GM12872 (cell line): ENCODE results near the gene RALY.

Experiments
- CTCF ChIP-seq: IDR thresholded peaks from 3 replicates; pipeline ENCODE4 v1.5.1; 2011; ENCODE audit warnings: low read depth, mild to moderate bottlenecking, low read length, moderate library complexity; ENCODE audit not compliant: insufficient read depth

Gene RALY

GRCh38 chr20:33963751-33964150 lies 30.0 kb upstream of the RALY start:
- TF ChIP-seq CTCF: no peak

- TF ChIP-seq CTCF: no peak
These were observed 29.3 kb upstream of the RALY start for GRCh38 chr20:33964441-33964840.

GRCh38 chr20:33967126-33967525 lies 26.6 kb upstream of the RALY start:
- TF ChIP-seq CTCF: no peak

GRCh38 chr20:33969563-33969962 lies 24.1 kb upstream of the RALY start:
- TF ChIP-seq CTCF: no peak

- no peak for TF ChIP-seq CTCF
These were observed 23.5 kb upstream of the RALY start for GRCh38 chr20:33970229-33970628.

- no peak for TF ChIP-seq CTCF
These were observed 22.4 kb upstream of the RALY start for GRCh38 chr20:33971147-33971975.

- no peak for TF ChIP-seq CTCF
These were observed 16.8 kb upstream of the RALY start for GRCh38 chr20:33976959-33977358.
